Measurements from ENCODE around the gene MX1.

The MX1 gene

GRCh38 chr21:41426676-41427404, 801 bp downstream of the MX1 start:
- TF ChIP-seq CTCF (IDR thresholded peaks at IDR 0.05; ENCODE audit: control insufficient read depth, extremely low read depth, insufficient read depth): no peak
- DNase-seq (ENCODE audit: low read depth): no peak
- H3K4me3 ChIP-seq (ENCODE audit: low read depth, low read length): no peak overlapping the region

GRCh38 chr21:41427556-41427955, 1.5 kb downstream of the MX1 start:
- TF ChIP-seq CTCF (IDR thresholded peaks at IDR 0.05; ENCODE audit: control insufficient read depth, extremely low read depth, insufficient read depth): no peak
- H3K4me3 ChIP-seq (ENCODE audit: low read depth, low read length): no peak overlapping the region
- DNase-seq (ENCODE audit: low read depth): no peak

- H3K4me3 ChIP-seq (ENCODE audit: low read depth, low read length): no peak overlapping the region
- no peak for DNase-seq (ENCODE audit: low read depth)
- TF ChIP-seq CTCF (IDR thresholded peaks at IDR 0.05; ENCODE audit: control insufficient read depth, extremely low read depth, insufficient read depth): no peak
Observed at GRCh38 chr21:41428311-41428710, 2.3 kb downstream of the MX1 start.

- H3K4me3 ChIP-seq (ENCODE audit: low read depth, low read length): no peak overlapping the region
- TF ChIP-seq CTCF (IDR thresholded peaks at IDR 0.05; ENCODE audit: control insufficient read depth, extremely low read depth, insufficient read depth): no peak
- no peak for DNase-seq (ENCODE audit: low read depth)
Observed at GRCh38 chr21:41428847-41429246, 2.8 kb downstream of the MX1 start.

- DNase-seq (ENCODE audit: low read depth): no peak
- no peak overlapping the region for H3K4me3 ChIP-seq (ENCODE audit: low read depth, low read length)
- TF ChIP-seq CTCF (IDR thresholded peaks at IDR 0.05; ENCODE audit: control insufficient read depth, extremely low read depth, insufficient read depth): no peak
Observed at GRCh38 chr21:41429305-41429704, 3.3 kb downstream of the MX1 start.

- H3K4me3 ChIP-seq (ENCODE audit: low read depth, low read length): no peak overlapping the region
- DNase-seq (ENCODE audit: low read depth): no peak
- no peak for TF ChIP-seq CTCF (IDR thresholded peaks at IDR 0.05; ENCODE audit: control insufficient read depth, extremely low read depth, insufficient read depth)
Observed at GRCh38 chr21:41429925-41430491, 4.0 kb downstream of the MX1 start.
